GM12872 (cell line): ENCODE data around the gene CRNKL1.

Experiments used
- TF ChIP-seq, protein P1 (sequence below): IDR thresholded peaks from 3 replicates; pipeline ENCODE4 v1.5.1; 2011; ENCODE audit warnings: low read depth, mild to moderate bottlenecking, low read length, moderate library complexity; ENCODE audit not compliant: insufficient read depth

CRNKL1 gene

DNA sequence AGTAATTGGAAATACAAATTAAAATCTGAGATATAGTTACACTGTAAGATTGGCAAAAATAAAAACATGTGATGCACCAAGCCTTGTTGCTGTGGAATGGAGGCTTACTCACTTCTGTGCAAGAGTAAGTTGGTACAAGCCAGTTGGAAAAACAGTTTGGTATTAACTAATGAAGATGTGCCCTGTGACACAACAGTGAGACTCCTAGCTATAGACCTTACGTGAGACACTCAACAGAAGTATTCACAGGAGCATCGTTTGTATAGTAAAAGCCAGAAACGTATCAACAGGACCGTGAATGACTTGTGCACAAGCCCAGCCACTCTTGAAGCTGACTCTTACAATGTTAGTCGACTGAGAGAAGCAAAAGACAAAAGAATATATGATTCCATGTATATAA lies 20.5 kb downstream of the CRNKL1 start:
- TF ChIP-seq, protein P1, sequence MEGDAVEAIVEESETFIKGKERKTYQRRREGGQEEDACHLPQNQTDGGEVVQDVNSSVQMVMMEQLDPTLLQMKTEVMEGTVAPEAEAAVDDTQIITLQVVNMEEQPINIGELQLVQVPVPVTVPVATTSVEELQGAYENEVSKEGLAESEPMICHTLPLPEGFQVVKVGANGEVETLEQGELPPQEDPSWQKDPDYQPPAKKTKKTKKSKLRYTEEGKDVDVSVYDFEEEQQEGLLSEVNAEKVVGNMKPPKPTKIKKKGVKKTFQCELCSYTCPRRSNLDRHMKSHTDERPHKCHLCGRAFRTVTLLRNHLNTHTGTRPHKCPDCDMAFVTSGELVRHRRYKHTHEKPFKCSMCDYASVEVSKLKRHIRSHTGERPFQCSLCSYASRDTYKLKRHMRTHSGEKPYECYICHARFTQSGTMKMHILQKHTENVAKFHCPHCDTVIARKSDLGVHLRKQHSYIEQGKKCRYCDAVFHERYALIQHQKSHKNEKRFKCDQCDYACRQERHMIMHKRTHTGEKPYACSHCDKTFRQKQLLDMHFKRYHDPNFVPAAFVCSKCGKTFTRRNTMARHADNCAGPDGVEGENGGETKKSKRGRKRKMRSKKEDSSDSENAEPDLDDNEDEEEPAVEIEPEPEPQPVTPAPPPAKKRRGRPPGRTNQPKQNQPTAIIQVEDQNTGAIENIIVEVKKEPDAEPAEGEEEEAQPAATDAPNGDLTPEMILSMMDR, result no peak

DNA sequence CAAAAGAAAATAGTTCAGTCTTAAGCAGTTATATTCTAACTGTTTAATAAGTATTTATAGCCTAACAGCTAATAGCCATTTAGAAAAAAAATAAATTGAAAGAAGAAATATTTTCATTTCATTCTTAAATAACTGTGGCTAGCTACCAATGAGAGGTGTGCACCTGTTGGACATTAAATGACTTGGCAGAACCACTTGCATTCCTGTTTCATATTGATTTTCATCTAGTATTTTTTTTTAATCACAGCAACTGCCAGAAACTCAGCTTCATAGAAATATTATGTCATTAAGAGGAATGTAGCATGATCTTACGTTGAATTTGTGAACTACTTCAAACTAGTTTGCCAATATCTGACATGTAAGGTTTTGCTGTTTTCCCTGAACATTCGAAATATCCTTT lies 25.0 kb downstream of the CRNKL1 start:
- TF ChIP-seq, protein P1, result no peak

DNA sequence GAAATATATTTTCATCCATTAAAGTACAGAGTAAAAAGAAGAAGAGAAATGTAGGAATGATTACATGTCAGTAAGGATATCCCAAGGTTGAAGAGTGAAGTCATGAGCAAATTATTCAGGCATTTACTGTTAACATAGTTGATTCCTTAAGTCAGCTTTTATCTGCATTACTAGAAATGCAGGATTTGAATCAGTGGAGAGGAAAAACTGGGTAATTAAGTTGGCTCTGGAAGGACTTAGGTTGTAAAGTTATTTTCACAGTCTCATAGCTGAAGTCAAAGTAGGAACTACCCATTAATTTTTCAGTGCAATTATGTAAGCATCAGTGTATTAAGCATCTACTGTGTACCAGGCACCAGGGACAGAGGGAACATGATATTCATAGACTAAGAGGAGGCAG lies 27.3 kb downstream of the CRNKL1 start:
- TF ChIP-seq, protein P1, result no peak

DNA sequence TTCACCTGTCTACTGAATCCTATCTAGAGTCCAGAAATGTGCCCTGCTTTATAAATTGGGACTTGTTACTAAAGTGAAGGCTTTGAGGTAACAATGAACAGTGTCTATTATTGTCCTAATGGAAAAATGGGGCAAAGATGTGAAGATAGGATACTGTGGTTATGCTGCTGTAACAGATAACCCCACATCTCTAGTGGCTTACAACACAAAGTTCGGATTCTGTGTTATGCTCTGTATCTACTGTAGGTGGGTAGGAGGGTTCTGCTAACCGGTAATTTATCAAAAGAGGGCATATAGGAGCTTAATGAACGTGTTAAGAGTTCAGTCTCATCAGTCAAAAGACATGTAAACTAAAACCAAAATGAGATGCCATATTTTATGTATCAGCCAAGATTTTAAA lies 28.9 kb downstream of the CRNKL1 start:
- TF ChIP-seq, protein P1, result no peak

DNA sequence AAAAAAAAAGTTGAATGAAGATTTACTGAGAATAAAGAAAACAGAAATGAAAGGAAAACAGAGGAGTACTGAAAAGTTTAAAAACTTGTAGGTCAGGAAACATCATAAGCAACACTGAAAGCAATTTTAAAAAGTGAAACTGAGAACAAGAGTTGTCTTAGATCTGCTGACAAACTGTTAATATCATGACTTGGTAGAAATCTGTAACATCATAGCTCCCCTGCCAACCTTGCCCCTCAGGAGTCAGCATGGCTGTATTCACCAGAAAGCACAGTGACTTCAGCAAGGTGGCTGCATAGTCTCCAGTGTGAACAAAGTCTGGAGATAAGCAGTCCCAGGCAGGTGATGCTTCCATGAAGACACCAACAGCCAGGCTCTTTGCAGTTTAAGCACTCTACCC lies 29.8 kb downstream of the CRNKL1 start:
- TF ChIP-seq, protein P1, result no peak

DNA sequence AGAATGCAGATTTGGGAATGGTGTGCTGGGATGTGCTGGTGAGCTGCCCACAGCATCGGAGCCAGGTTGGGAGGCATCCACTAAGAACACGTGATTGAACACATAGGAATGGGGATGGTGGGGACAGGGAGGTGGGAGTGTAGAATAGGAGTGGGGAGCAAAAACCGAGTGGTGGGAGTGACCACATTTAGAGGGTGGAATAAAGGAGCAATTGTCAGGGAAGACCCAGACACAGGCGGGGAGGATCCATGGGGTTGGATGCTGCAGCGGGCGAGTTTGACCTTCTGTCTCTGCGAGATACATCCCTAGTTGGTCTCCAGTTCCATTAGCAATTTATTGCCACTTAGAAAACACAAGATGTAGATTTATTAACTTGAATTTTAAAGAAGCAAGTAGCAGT lies 30.4 kb downstream of the CRNKL1 start:
- TF ChIP-seq, protein P1, result no peak

DNA sequence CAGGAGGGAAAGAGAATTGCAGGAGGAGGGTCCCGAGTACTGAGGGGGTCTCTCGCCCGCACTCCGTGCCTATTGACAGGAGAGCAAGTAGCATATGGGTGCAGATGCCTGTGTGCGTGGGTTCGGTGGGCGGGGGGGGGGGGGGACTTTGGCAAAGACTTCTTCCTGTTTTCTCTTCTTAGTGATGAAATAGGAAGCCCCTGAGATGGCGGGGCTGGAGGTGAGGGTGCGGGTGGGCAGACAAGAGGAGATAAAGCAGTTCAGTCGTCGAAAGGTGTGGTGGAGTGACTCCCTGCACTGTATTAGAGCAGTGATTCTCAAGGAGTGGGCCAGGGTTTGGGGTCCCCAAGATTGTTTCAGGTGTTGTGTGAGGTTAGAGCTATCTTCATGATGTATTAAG lies 31.4 kb downstream of the CRNKL1 start:
- TF ChIP-seq, protein P1, result no peak

DNA sequence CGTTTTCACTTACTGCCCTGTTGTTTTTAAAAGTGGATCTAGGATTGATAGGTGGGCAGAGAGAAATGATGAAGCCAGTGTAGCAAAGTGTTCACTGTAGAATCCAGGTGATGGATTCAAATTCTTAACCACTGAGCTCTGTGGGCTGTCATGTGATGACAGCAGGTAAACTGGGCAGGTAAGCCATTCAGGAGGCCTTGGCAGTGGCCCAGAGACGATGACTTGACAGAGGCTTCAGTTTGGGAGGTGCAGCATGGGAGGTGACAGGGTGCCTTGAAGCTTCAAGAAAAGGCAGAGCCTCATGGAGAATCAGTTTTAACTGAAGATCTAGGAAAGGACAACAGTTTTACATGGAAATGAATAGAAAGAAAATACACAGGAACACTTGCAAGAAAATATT lies 33.1 kb downstream of the CRNKL1 start:
- TF ChIP-seq, protein P1, result no peak
